H1 (cell line): Measurements from ENCODE around the gene USHBP1. TPM values are rescaled to one million over a fixed set of nuclear protein-coding genes. Genes with fewer than 3 reads are reported as not detected.

Source experiments
- CTCF ChIA-PET: fragments of 300-600 bp; sonication (Branson Sonifier 250); formaldehyde crosslinking; loops from one replicate; lab custom pipeline; 2021; ENCODE audit not compliant: partially characterized antibody; lab: Charles Lee
- POLR2A ChIA-PET: fragments of 300-600 bp; sonication (Branson Sonifier 250); formaldehyde crosslinking; loops from one replicate; lab custom pipeline; 2021; ENCODE audit warnings: inconsistent platforms; ENCODE audit not compliant: partially characterized antibody; lab: Charles Lee
- DNase-seq, 2 experiments: peaks; one replicate each; pipeline versions ENCODE4 v3.0.0 to v3.0.0-alpha.2; 2010 to 2022; ENCODE audit warnings: low spot score in 2 of 2, low read depth in 1 of 2, mixed read lengths in 1 of 2
- FAIRE-seq: peaks from 2 replicates; lab custom pipeline; 2011; peaks lifted over from hg19 to GRCh38; lab: Jason Lieb, UNC
- H2AFZ ChIP-seq: 2 replicates; pipeline ENCODE4 v1.8.1; 2012; ENCODE audit warnings: low read length, inconsistent platforms
- H2AK5ac ChIP-seq: 2 replicates; pipeline ENCODE4 v1.6.1; 2013; ENCODE audit warnings: low read depth, low read length
- H2BK120ac ChIP-seq: replicated peaks from 2 replicates; pipeline ENCODE3; 2013; ENCODE audit warnings: low read depth, low read length, inconsistent platforms
- H2BK12ac ChIP-seq: 2 replicates; pipeline ENCODE4 v1.6.1; 2013; ENCODE audit warnings: low read depth, low read length
- H2BK15ac ChIP-seq: 2 replicates; pipeline ENCODE4 v1.6.1; 2013; ENCODE audit warnings: low read length
- H2BK20ac ChIP-seq: 2 replicates; pipeline ENCODE4 v1.6.1; 2013; ENCODE audit warnings: low read length
- H2BK5ac ChIP-seq: 2 replicates; pipeline ENCODE4 v1.6.1; 2013; ENCODE audit warnings: low read depth, low read length
- H3K14ac ChIP-seq: 2 replicates; pipeline ENCODE4 v1.6.1; 2013; ENCODE audit warnings: inconsistent platforms; ENCODE audit not compliant: insufficient read length
- H3K18ac ChIP-seq: 2 replicates; pipeline ENCODE4 v1.6.1; 2013; ENCODE audit warnings: low read length; ENCODE audit errors: extremely low read depth
- H3K23ac ChIP-seq: 2 replicates; pipeline ENCODE4 v1.6.1; 2013; ENCODE audit warnings: inconsistent platforms; ENCODE audit not compliant: insufficient read length
- H3K23me2 ChIP-seq: 2 replicates; pipeline ENCODE4 v1.6.1; 2013; ENCODE audit warnings: low read depth, low read length
- H3K27ac ChIP-seq: 2 replicates; pipeline ENCODE4 v1.6.1; 2011; ENCODE audit warnings: low read depth, low read length, inconsistent platforms
- H3K27me3 ChIP-seq, 4 experiments: replicated peaks in 1 of 4; 1 replicate in 1 of 4; 2 replicates in 3 of 4; pipeline versions ENCODE4 v1.6.1 to v1.8.1; 2011 to 2013; ENCODE audit warnings: low read length in 3 of 4, mild to moderate bottlenecking in 3 of 4, inconsistent platforms in 2 of 4, mixed read lengths in 2 of 4, moderate library complexity in 1 of 4; ENCODE audit not compliant: control insufficient read depth in 3 of 4, insufficient read depth in 3 of 4; ENCODE audit errors: extremely low read depth in 1 of 4
- H3K36me3 ChIP-seq, 4 experiments: 2 replicates each; pipeline versions ENCODE4 v1.6.1 to v1.8.1; 2011 to 2013; ENCODE audit warnings: mild to moderate bottlenecking in 4 of 4, low read length in 3 of 4, moderate library complexity in 2 of 4, control low read depth in 1 of 4, inconsistent platforms in 1 of 4; ENCODE audit not compliant: insufficient read depth in 4 of 4, control insufficient read depth in 2 of 4
- H3K4ac ChIP-seq: replicated peaks from 2 replicates; pipeline ENCODE3; 2013; ENCODE audit warnings: low read length, low read depth, mixed read lengths, inconsistent platforms; ENCODE audit not compliant: insufficient read length
- H3K4me1 ChIP-seq, 4 experiments: replicated peaks in 1 of 4; 1 replicate in 1 of 4; 2 replicates in 3 of 4; pipeline versions ENCODE4 v1.6.1 to v1.8.1; 2011 to 2013; ENCODE audit warnings: low read length in 3 of 4, inconsistent platforms in 2 of 4, mixed read lengths in 1 of 4; ENCODE audit not compliant: insufficient read depth in 4 of 4, control insufficient read depth in 3 of 4
- H3K4me2 ChIP-seq, 2 experiments: 2 replicates each; pipeline versions ENCODE4 v1.6.1 to v1.8.1; 2011 to 2013; ENCODE audit warnings: low read depth in 2 of 2, low read length in 2 of 2, control low read depth in 1 of 2, inconsistent platforms in 1 of 2, mild to moderate bottlenecking in 1 of 2; ENCODE audit not compliant: insufficient read depth in 1 of 2
- H3K4me3 ChIP-seq, 4 experiments: fragments of 200-600, 300-600 bp in 1 of 4; sonication (generic), shearing (Covaris generic), sonication (Bioruptor Twin) in 1 of 4; 2 replicates each; pipeline versions ENCODE4 v1.5.1 to v1.8.1; 2011 to 2016; ENCODE audit warnings: low read length in 4 of 4, low read depth in 3 of 4, control low read depth in 2 of 4, inconsistent platforms in 2 of 4, mild to moderate bottlenecking in 2 of 4, mixed read lengths in 1 of 4, moderate library complexity in 1 of 4; ENCODE audit not compliant: insufficient read depth in 2 of 4; ENCODE audit errors: extremely low read depth in 1 of 4
- H3K56ac ChIP-seq: replicated peaks from 2 replicates; pipeline ENCODE3; 2013; ENCODE audit warnings: low read depth, mild to moderate bottlenecking, mixed read lengths, low read length, inconsistent platforms; ENCODE audit not compliant: insufficient read length
- H3K79me1 ChIP-seq: 2 replicates; pipeline ENCODE4 v1.6.1; 2013; ENCODE audit warnings: low read depth, low read length, control low read depth
- H3K79me2 ChIP-seq, 2 experiments: 2 replicates each; pipeline versions ENCODE4 v1.6.1 to v1.8.1; 2012 to 2013; ENCODE audit warnings: low read length in 2 of 2, mild to moderate bottlenecking in 2 of 2, inconsistent platforms in 1 of 2; ENCODE audit not compliant: insufficient read depth in 2 of 2, control insufficient read depth in 1 of 2
- H3K9ac ChIP-seq, 4 experiments: replicated peaks in 1 of 4; 1 replicate in 1 of 4; 2 replicates in 3 of 4; pipeline versions ENCODE4 v1.6.1 to v1.8.1; 2011 to 2013; ENCODE audit warnings: low read depth in 3 of 4, low read length in 3 of 4, control low read depth in 2 of 4, mild to moderate bottlenecking in 2 of 4, moderate library complexity in 2 of 4, inconsistent platforms in 1 of 4; ENCODE audit errors: extremely low read depth in 1 of 4
- H3K9me3 ChIP-seq, 2 experiments: 2 replicates each; pipeline versions ENCODE4 v1.6.1 to v1.8.1; 2012 to 2013; ENCODE audit warnings: mild to moderate bottlenecking in 2 of 2, moderate library complexity in 2 of 2, control low read depth in 1 of 2, inconsistent platforms in 1 of 2, low read depth in 1 of 2, low read length in 1 of 2, mixed read lengths in 1 of 2; ENCODE audit not compliant: insufficient read depth in 2 of 2
- H4K20me1 ChIP-seq, 2 experiments: replicated peaks in 1 of 2; 2 replicates each; pipeline versions ENCODE3 to v1.8.1; 2011 to 2013; ENCODE audit warnings: inconsistent platforms in 2 of 2, low read length in 2 of 2, mild to moderate bottlenecking in 1 of 2; ENCODE audit not compliant: insufficient read depth in 2 of 2, control insufficient read depth in 1 of 2
- H4K5ac ChIP-seq: 2 replicates; pipeline ENCODE4 v1.6.1; 2013; ENCODE audit warnings: low read length, low read depth, mixed read lengths, inconsistent platforms; ENCODE audit not compliant: insufficient read length
- H4K8ac ChIP-seq: 2 replicates; pipeline ENCODE4 v1.8.0; 2013; ENCODE audit warnings: mild to moderate bottlenecking, moderate library complexity, low read length, inconsistent platforms; ENCODE audit not compliant: insufficient read depth; ENCODE audit errors: extremely low read depth
- H4K91ac ChIP-seq: replicated peaks from 2 replicates; pipeline ENCODE3; 2013; ENCODE audit warnings: low read length, mixed read lengths, inconsistent platforms; ENCODE audit not compliant: insufficient read length
- ASH2L ChIP-seq: fragments of 200-600, 300-600 bp; sonication (generic); IDR thresholded peaks from one replicate; pipeline ENCODE4 v1.7.1; 2017; ENCODE audit warnings: low read length
- HDAC2 ChIP-seq, 2 experiments: fragments of 300-600 bp in 1 of 2; sonication (generic) in 1 of 2; IDR thresholded peaks; 2 replicates each; pipeline ENCODE4 v1.6.1; 2011 to 2012; ENCODE audit warnings: low read depth in 2 of 2, low read length in 2 of 2, mild to moderate bottlenecking in 2 of 2, moderate library complexity in 2 of 2, borderline replicate concordance in 1 of 2, inconsistent platforms in 1 of 2
- KDM1A ChIP-seq: fragments of 200-600, 300-600 bp; sonication (generic); IDR thresholded peaks from 2 replicates; pipeline ENCODE4 v1.7.1; 2016; ENCODE audit warnings: mild to moderate bottlenecking, low read length, borderline replicate concordance
- PHF8 ChIP-seq: fragments of 200-600 bp; sonication (generic); conservative IDR thresholded peaks from 2 replicates; pipeline ENCODE4 v1.7.1; 2012; ENCODE audit warnings: low read depth, mild to moderate bottlenecking, inconsistent platforms, low read length, moderate library complexity
- RFX5 ChIP-seq: IDR thresholded peaks from 2 replicates; pipeline ENCODE4 v1.6.1; 2011; ENCODE audit warnings: low read depth, low read length, improper control_type of control experiment, borderline replicate concordance
- SIRT6 ChIP-seq: IDR thresholded peaks from one replicate; pipeline ENCODE4 v1.7.1; 2012; ENCODE audit warnings: low read length, inconsistent platforms
- SIX5 ChIP-seq: IDR thresholded peaks from 2 replicates; pipeline ENCODE4 v1.6.1; 2011; ENCODE audit warnings: mild to moderate bottlenecking, low read depth, low read length
- SP1 ChIP-seq: IDR thresholded peaks from 2 replicates; pipeline ENCODE4 v1.6.1; 2011; ENCODE audit warnings: low read depth, low read length
- SUZ12 ChIP-seq: fragments of 200-600 bp; sonication (generic); IDR thresholded peaks from 2 replicates; pipeline ENCODE4 v1.6.1; 2012; ENCODE audit warnings: mild to moderate bottlenecking, inconsistent platforms, low read length, moderate library complexity, mixed read lengths
- TAF1 ChIP-seq: IDR thresholded peaks from 2 replicates; pipeline ENCODE4 v1.6.1; 2011; ENCODE audit warnings: mild to moderate bottlenecking, low read depth, low read length
- TAF7 ChIP-seq: optimal IDR thresholded peaks from 2 replicates; pipeline ENCODE3; 2011; ENCODE audit warnings: low read depth, mild to moderate bottlenecking, inconsistent platforms, low read length, moderate library complexity, borderline replicate concordance
- WGBS, 2 experiments: shearing (Covaris generic) in 1 of 2; methylation state at CpG; one replicate each; pipeline versions ENCODE4 v1.1.6 to v1.1.7; 2013 to 2015; ENCODE audit warnings: low lambda C conversion rate in 2 of 2, mixed read lengths in 2 of 2, inconsistent platforms in 1 of 2, low coverage in 1 of 2, missing lambda C conversion rate in 1 of 2; ENCODE audit not compliant: insufficient replicate concordance in 2 of 2, insufficient coverage in 1 of 2, insufficient read length in 1 of 2; ENCODE audit errors: extremely low coverage in 1 of 2, missing lambda C conversion rate in 1 of 2; 5-methylcytosine and 5-hydroxymethylcytosine counted together
- polyA plus RNA-seq, 7 experiments: library from polyadenylated mRNA; depleted of rRNA in 3 of 7; stranded (reverse) in 5 of 7; unstranded in 2 of 7; fragments of >200 nt in 5 of 7; fragments of 200-250 nt in 2 of 7; gene quantifications; 1 replicate in 5 of 7; 2 replicates in 1 of 7; 4 replicates in 1 of 7; pipeline versions ENCODE4 v1.2.1 to v1.2.3, GENCODE V29; 2011 to 2013; ENCODE audit warnings: missing spikeins in 2 of 7, mixed read lengths in 2 of 7
- total RNA-seq: library from RNA; stranded (reverse); fragmentation: NEBNext Ultra II Directional; extraction: Animal tissue kit (Norgen Biotek cat#: 25700); gene quantifications from 2 replicates; pipeline ENCODE4 v1.2.1, GENCODE V29; 2021

USHBP1 gene
- total and polyA plus RNA-seq, 2 of the 8 experiments (the other 6 are each of a cell fraction or from before 2014, with no cell fraction given): 5.0 to 7.5 TPM

GRCh38 chr19:17235300-17235970 is 29.1 kb downstream of the USHBP1 start:
- peak in 1 of 2 experiments; percentile 80 for DNase-seq
- Histone ChIP-seq H2AFZ (no peak overlapping the region), H4K20me1 (peaks cover 8 to 19% of the 10 kb centered on the region in 2 experiments), H3K14ac (no peak overlapping the region), H3K79me2 (peaks cover 5 to 39% of the 10 kb centered on the region in 2 experiments; a peak in 3 of 4 replicates), H2BK15ac (no peak overlapping the region), H2BK20ac (no peak overlapping the region), H2BK5ac (peak overlapping the region; percentile 93; the same call in 1 of the 2 replicates), H3K4me3 (peak overlapping the region; percentile 80 to 89 (median 86)), H3K4ac (peak overlapping the region; percentile 94), H4K5ac (peak overlapping the region; percentile 91), H3K27me3 (no peaks in the 10 kb centered on the region), H3K23me2 (peaks cover 4% of the 10 kb centered on the region; the same call in 1 of the 2 replicates), H2AK5ac (0 out of 2 replicates have a peak overlapping the region, but pooled peaks have one; percentile 39), H3K56ac (peak overlapping the region; percentile 69), H3K23ac (no peak overlapping the region), H3K4me2 (peak overlapping the region; percentile 90 to 92), H2BK120ac (no peak overlapping the region), H4K91ac (peak overlapping the region; percentile 90), H3K27ac (peak overlapping the region; percentile 64; the same call in 1 of the 2 replicates), H3K4me1 (peaks cover 3 to 11% (median 7%) of the 10 kb centered on the region in 4 experiments), H3K9me3 (no peaks in the 10 kb centered on the region), H2BK12ac (0 out of 2 replicates have a peak overlapping the region, but pooled peaks have one; percentile 17), H4K8ac (peak overlapping the region; percentile 89; the same call in 1 of the 2 replicates), H3K79me1 (peaks cover 17% of the 10 kb centered on the region), H3K9ac (peak overlapping the region; percentile 49 to 87 (median 66)), H3K18ac (peak overlapping the region; percentile 98), H3K36me3 (peaks cover 9 to 41% (median 13%) of the 10 kb centered on the region in 4 experiments)
- FAIRE-seq: no peak
- 2% methylated on average over 57 of the region's 80 CpGs; no CpG with 5 or more reads in 1 of the 2 experiments for WGBS, 2 experiments
- CTCF ChIA-PET: interaction anchor here (0.9 to 3.4 kb wide), 11 partner anchors 9 to 170 kb away, joined by 3 to 18 read pairs (median 5); partner anchors contain the start of genes BABAM1 and OCEL1
- POLR2A ChIA-PET: interaction anchor here (0.6 to 12.3 kb wide), 22 partner anchors 7 to 825 kb away, joined by 3 to 118 read pairs (median 4); partner anchors contain the start of genes ANKLE1, BABAM1, MRPL34 and NR2F6
- TF ChIP-seq PHF8 (peak; percentile 45), RFX5 (no peak), SP1 (no peak), TAF7 (peak; percentile 43), SIRT6 (no peak), SUZ12 (no peak), HDAC2 (IDR thresholded peaks at IDR 0.05; ENCODE audit: borderline replicate concordance in 1 of 2, low read depth in 2 of 2, low read length in 2 of 2) (peak; percentile 51 to 65; a peak in 2 of 4 replicates), KDM1A (no peak), SIX5 (no peak), TAF1 (peak; percentile 67), ASH2L (peak; percentile 19)
